SK-N-MC (cell line): Measurements from ENCODE around the gene RIMBP2.

Source experiments
- DNase-seq: peaks from one replicate; pipeline ENCODE4 v3.0.0-alpha.2; 2011; ENCODE audit warnings: low read depth, low spot score
- H3K27ac ChIP-seq: fragments of 200-600 bp; sonication (generic); 2 replicates; pipeline ENCODE4 v1.5.1; 2016; ENCODE audit warnings: mixed run types
- H3K36me3 ChIP-seq: fragments of 200-600 bp; sonication (generic); 2 replicates; pipeline ENCODE4 v1.6.1; 2017; ENCODE audit warnings: antibody characterized with exemption, low read length, mixed read lengths; ENCODE audit not compliant: insufficient read depth
- H3K4me3 ChIP-seq: fragments of 200-600 bp; sonication (generic); 2 replicates; pipeline ENCODE4 v1.5.1; 2016
- H3K9ac ChIP-seq: fragments of 200-600 bp; sonication (generic); 2 replicates; pipeline ENCODE4 v1.8.0; 2017; ENCODE audit warnings: mixed run types, mixed read lengths; ENCODE audit not compliant: insufficient read length
- H3K9me3 ChIP-seq: fragments of 200-600 bp; sonication (generic); 2 replicates; pipeline ENCODE4 v1.6.1; 2017; ENCODE audit warnings: low read depth, mild to moderate bottlenecking, antibody characterized with exemption, low read length, moderate library complexity, mixed read lengths
- EZH2 ChIP-seq: fragments of 200-600 bp; sonication (generic); IDR thresholded peaks from one replicate; pipeline ENCODE4 v1.6.1; 2017; ENCODE audit warnings: antibody characterized with exemption
- FOXP2 ChIP-seq: optimal IDR thresholded peaks from 2 replicates; pipeline ENCODE3; 2011; ENCODE audit warnings: mild to moderate bottlenecking, moderate library complexity; ENCODE audit not compliant: insufficient read depth; ENCODE audit errors: extremely low read length, control extremely low read depth
- POLR2AphosphoS5 ChIP-seq: IDR thresholded peaks from 2 replicates; pipeline ENCODE4 v1.6.1; 2012; ENCODE audit warnings: mild to moderate bottlenecking, low read depth, low read length, borderline replicate concordance

Gene RIMBP2

DNA sequence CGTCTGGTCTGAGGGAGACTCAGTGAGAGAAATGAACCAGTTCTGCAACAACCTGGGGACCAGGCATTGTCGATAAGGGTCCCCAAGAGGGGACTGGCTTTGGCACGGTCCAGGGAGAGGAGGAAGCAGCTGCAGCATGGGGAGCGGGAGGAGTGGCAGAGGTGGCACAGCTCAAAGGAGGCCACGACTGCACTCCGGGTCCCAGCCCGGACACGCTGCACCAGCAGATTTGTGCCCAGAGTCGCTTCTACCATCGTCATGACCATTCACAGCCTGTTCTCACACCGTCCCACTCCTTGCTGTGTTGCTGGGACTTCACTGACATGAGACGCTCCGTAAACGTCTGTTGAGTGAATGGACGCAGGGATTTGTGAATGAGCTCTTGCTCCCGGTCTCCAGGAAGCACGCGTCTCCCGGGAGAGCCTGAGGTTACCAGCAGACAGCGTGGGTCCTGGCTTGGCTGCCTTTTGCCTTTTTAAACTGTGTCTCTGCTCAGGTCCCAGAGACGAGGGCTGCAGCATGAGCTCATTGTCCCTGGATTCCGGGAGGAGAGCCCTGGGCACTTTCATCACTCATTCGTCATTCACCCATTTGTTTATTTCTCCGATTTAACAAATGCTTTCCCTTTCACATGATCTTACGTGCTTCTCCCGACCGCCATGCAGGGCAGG lies 241.4 kb downstream of the RIMBP2 start:
- no peaks in the 10 kb centered on the region for H3K9me3 ChIP-seq
- no peaks in the 10 kb centered on the region for H3K36me3 ChIP-seq
- H3K9ac ChIP-seq, result no peak overlapping the region
- no peak overlapping the region for H3K27ac ChIP-seq
- no peak for DNase-seq
- no peak overlapping the region for H3K4me3 ChIP-seq
- TF ChIP-seq POLR2AphosphoS5 (no peak), EZH2 (no peak), FOXP2 (no peak)

DNA sequence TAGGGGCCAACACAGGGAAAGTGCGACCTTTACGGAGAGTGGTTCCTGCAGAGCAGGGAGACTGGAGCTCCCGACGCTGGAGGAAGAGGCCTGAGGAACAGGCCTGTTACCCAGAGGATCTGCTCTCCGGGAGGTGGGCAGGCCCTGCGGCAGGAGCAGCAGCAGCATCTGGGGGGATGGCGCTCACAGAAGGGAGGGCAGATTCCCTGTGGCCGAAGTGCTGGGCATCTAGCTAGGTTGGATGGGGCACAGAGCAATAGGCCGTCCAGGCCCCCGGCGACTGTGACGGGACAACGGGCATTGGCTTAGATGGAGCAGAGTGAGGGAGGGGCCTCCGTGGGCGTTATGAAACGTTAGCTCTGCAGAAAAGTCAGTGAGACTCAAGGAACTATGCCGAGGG lies 242.8 kb downstream of the RIMBP2 start:
- no peak for DNase-seq
- Histone ChIP-seq H3K9me3 (no peaks in the 10 kb centered on the region), H3K27ac (no peak overlapping the region), H3K4me3 (no peak overlapping the region), H3K9ac (no peak overlapping the region), H3K36me3 (no peaks in the 10 kb centered on the region)
- no peak for TF ChIP-seq EZH2
- TF ChIP-seq POLR2AphosphoS5, result no peak
- no peak for TF ChIP-seq FOXP2

DNA sequence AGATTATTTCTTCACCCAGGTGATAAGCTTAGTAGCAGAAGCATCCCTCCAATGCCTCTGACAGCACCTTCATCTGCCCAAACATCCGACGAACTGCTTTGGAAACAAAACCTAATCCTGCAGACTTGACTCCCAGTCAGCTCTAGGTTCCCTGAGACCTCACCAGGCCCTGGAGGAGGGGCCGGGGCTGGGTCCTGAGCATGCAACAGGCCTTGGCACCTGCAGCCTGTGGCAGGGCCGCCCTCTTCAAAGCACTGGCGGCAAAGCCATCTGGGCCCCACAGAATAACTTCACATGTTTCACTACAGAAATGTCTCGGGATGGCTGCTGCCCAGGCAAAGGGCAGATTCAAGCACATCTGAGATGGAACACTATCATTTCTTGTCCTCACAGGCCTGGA lies 245.1 kb downstream of the RIMBP2 start:
- no peak overlapping the region for H3K9ac ChIP-seq
- no peak overlapping the region for H3K4me3 ChIP-seq
- no peak for DNase-seq
- no peak for TF ChIP-seq FOXP2
- TF ChIP-seq POLR2AphosphoS5, result no peak
- no peak for TF ChIP-seq EZH2
- no peaks in the 10 kb centered on the region for H3K36me3 ChIP-seq
- H3K9me3 ChIP-seq, result no peaks in the 10 kb centered on the region
- H3K27ac ChIP-seq, result no peak overlapping the region

DNA sequence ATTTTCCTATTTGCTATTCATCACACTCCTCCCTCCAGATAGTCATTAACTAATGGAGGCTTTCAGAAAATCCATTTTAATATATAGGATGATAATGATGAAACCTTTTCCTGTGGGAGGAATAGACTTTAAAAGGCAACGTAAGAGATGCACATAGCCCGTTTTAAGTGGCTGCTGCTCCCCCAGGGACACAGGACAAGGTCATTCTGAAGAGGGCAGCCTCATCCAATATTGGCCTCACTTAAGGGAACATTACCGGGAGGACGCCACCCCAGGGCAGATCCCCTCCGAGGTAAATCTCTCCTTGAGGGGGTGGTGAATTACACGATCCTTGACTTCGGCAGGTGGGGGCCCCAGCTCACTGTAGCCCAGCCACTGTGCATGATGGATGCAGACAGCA lies 246.5 kb downstream of the RIMBP2 start:
- Histone ChIP-seq H3K4me3 (no peak overlapping the region), H3K9ac (no peak overlapping the region), H3K9me3 (no peaks in the 10 kb centered on the region), H3K36me3 (no peaks in the 10 kb centered on the region), H3K27ac (no peak overlapping the region)
- no peak for TF ChIP-seq FOXP2
- no peak for DNase-seq

DNA sequence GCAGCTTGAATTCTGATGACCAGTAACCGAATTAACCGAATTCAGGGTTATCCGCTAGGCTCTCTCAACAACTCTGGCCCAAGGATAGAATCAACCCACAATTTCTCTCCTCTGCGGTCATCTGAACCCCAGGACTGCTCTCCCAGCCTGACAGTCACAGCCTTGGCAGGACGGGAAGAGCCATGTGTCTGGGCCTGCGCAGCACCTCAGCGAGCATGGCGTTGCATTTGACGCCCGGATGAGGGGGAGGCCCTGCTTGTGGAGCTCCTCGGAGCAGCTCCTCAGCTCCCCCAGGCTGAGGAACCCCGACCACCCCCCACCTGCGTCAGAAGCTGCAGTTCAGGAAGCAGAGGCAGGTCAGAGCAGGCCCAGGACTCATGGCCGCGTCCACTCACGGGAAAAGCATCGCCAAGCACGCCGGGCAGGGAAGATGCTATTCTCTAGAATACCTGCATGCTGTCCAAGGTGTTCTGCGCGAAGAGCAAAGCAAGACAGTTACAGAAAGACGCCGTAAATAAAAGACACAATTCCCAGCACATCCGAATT lies 247.3 kb downstream of the RIMBP2 start:
- Histone ChIP-seq H3K9me3 (no peaks in the 10 kb centered on the region), H3K36me3 (no peaks in the 10 kb centered on the region), H3K27ac (no peak overlapping the region), H3K4me3 (no peak overlapping the region), H3K9ac (no peak overlapping the region)
- TF ChIP-seq POLR2AphosphoS5, result no peak
- no peak for TF ChIP-seq EZH2
- TF ChIP-seq FOXP2, result no peak
- no peak for DNase-seq

DNA sequence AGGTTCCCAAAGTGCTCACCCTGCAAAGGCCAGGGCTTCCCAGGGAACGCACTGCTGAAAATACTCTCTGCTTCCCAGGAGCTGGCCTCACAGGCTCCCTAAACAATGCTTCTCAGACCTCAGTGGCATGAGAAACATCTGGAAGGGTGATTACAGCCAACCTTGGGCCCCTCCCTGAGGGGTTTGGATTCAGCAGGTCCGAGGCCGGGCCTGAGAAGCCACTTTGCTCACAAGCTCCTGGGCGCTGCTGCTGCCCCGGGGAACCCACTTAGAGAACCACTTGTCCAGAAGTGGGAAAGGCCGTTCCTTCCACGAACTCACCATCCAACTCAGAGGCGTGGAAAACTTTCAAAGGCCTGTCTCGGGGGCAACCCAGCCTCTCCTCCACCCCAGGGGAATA lies 247.9 kb downstream of the RIMBP2 start:
- TF ChIP-seq EZH2 (no peak), POLR2AphosphoS5 (no peak), FOXP2 (no peak)
- no peaks in the 10 kb centered on the region for H3K9me3 ChIP-seq

DNA sequence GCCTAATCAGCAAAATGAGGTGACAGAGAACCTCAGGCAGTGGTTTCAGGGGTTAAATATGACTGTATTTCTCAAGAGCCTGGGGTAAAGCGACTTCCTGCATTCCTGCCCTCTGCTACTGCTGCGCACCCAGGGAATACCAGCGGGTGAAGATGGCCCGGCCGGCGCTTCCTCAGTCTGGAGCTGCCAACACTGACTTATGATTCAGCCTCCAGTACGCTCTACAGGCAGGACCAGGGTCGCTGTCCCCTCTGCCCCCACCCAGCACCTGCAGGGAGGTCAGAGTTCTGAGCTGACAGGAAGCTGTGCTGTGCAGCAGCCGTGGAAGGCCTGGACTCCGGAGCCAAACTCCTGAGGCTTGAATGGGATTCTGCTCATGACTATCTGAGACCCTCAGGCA lies 250.5 kb downstream of the RIMBP2 start:
- TF ChIP-seq EZH2 (no peak), POLR2AphosphoS5 (no peak)
- DNase-seq, result no peak
- Histone ChIP-seq H3K9ac (no peak overlapping the region), H3K36me3 (no peaks in the 10 kb centered on the region), H3K9me3 (no peaks in the 10 kb centered on the region), H3K27ac (no peak overlapping the region), H3K4me3 (no peak overlapping the region)

More for the DNA sequence above, 247.9 kb downstream of the RIMBP2 start:
- no peak overlapping the region for H3K9ac ChIP-seq
- H3K36me3 ChIP-seq, result no peaks in the 10 kb centered on the region
- no peak overlapping the region for H3K27ac ChIP-seq
- no peak overlapping the region for H3K4me3 ChIP-seq
- no peak for DNase-seq

DNA sequence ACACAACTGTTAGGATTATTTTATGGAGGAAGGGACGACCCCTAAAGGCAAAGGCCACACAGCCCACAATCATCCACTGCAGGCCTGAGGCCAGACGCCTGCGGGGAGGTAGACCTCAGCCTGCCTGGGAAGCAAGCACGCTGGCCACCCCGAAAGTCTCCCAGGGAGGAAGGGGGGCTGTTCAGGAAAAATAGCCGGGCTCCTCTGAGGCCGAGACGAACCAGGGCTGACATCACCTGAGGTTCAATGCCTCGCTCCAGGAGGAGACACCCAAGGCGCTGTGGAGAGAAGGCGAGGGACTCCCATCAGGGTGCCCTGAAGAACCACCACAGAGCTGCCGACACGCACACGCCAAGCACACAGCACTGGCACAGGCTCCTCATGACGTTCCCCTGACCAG lies 251.1 kb downstream of the RIMBP2 start:
- Histone ChIP-seq H3K36me3 (no peaks in the 10 kb centered on the region), H3K4me3 (no peak overlapping the region), H3K9ac (no peak overlapping the region), H3K9me3 (no peaks in the 10 kb centered on the region), H3K27ac (no peak overlapping the region)
- no peak for TF ChIP-seq POLR2AphosphoS5
- no peak for TF ChIP-seq FOXP2
- no peak for TF ChIP-seq EZH2
- no peak for DNase-seq

DNA sequence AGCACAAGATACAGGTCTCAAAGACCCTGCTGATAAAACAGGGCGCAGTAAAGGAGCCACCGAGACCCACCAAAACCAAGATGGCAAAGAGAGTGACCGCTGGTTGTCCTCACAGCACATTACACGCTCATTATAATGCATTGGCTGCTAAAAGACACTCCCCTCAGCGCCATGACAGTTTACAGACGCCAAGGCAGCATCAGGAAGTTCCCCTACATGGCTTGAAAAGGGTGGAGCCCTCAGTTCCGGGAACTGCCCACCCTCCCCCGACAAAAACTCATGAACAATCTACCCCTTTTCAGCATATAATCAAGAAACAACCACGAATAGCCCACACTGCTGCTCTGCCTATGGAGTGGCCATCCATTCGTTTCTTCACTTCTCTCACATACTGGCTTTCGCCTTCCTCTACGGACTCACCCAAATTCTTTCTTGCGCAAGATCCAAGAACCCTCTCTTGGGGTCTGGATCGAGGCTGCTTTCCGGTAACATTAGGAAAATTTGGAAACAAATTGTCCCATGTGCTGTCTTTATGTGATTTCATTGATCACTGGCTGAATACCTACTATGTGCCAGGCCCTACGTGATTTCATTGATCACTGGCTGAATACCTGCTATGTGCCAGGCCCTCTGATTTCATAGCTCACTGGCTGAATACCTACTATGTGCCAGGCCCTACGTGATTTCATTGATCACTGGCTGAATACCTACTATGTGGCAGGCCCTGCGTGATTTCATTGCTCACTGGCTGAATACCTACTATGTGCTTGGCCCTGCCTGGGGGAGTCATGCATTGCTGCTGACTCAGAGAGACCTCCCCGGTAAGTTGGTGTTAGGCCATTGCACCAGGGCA lies 252.1 kb downstream of the RIMBP2 start:
- Histone ChIP-seq H3K36me3 (no peaks in the 10 kb centered on the region), H3K9me3 (no peaks in the 10 kb centered on the region), H3K9ac (no peak overlapping the region), H3K27ac (no peak overlapping the region), H3K4me3 (no peak overlapping the region)
- no peak for TF ChIP-seq EZH2
- DNase-seq, result no peak

DNA sequence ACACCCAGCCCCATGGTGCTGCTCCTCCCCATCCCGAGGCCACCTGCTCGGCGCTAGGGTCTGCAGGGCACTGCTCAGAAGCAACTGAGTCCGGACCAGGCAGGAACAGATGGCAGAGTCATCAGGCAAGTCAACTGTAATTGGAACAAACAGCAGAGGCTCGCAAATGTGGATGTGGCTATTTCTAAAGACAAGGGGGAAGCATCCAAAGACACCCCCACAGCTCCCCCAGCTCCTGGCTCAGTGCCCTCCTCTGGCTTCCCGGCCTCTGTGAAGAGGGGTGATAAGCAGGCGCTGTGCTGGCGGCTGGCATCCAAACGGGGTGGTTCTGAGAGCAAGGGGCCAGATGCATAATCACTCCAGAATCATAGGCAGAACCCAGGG lies 252.8 kb downstream of the RIMBP2 start:
- Histone ChIP-seq H3K9me3 (no peaks in the 10 kb centered on the region), H3K9ac (no peak overlapping the region), H3K36me3 (no peaks in the 10 kb centered on the region), H3K4me3 (no peak overlapping the region), H3K27ac (no peak overlapping the region)
- DNase-seq, result no peak
- no peak for TF ChIP-seq EZH2
- TF ChIP-seq FOXP2, result no peak
- TF ChIP-seq POLR2AphosphoS5, result no peak
